Esophagus (tissue), 2 donors: Measurements from ENCODE around the gene TUBAL3. TPM values are rescaled to one million over a fixed set of nuclear protein-coding genes. Genes with fewer than 3 reads are reported as not detected.

ENCODE experiments used
- H3K27ac ChIP-seq, 2 donors: one replicate each; pipeline ENCODE4 v1.5.1; 2013; ENCODE audit warnings: low read depth in 2 of 2, mild to moderate bottlenecking in 2 of 2, inconsistent platforms in 1 of 2, low read length in 1 of 2, moderate library complexity in 1 of 2
- H3K27me3 ChIP-seq, 2 donors: one replicate each; pipeline ENCODE4 v1.6.1; 2013; ENCODE audit warnings: low read length in 2 of 2, control low read depth in 1 of 2, mild to moderate bottlenecking in 1 of 2; ENCODE audit not compliant: insufficient read depth in 2 of 2, control insufficient read depth in 1 of 2
- H3K36me3 ChIP-seq, 2 donors: one replicate each; pipeline ENCODE4 v1.6.1; 2013; ENCODE audit warnings: low read length in 1 of 2; ENCODE audit not compliant: control insufficient read depth in 2 of 2, insufficient read depth in 2 of 2
- H3K4me1 ChIP-seq, 2 donors: one replicate each; pipeline ENCODE4 v1.6.1; 2013; ENCODE audit warnings: low read length in 1 of 2; ENCODE audit not compliant: control insufficient read depth in 2 of 2, insufficient read depth in 2 of 2
- H3K4me3 ChIP-seq, 2 donors: one replicate each; pipeline ENCODE4 v1.5.1; 2013; ENCODE audit warnings: low read length in 2 of 2, mild to moderate bottlenecking in 2 of 2, low read depth in 1 of 2, moderate library complexity in 1 of 2
- H3K9me3 ChIP-seq, 2 donors: one replicate each; pipeline ENCODE4 v1.6.1; 2013; ENCODE audit warnings: mild to moderate bottlenecking in 2 of 2, low read depth in 1 of 2, low read length in 1 of 2, moderate library complexity in 1 of 2; ENCODE audit not compliant: control insufficient read depth in 2 of 2, insufficient read depth in 1 of 2
- WGBS, 2 donors: extraction: QIAGEN DNeasy Blood & Tissue Kit; methylation state at CpG; one replicate each; pipeline ENCODE4 v1.1.7; 2013; 5-methylcytosine and 5-hydroxymethylcytosine counted together
- polyA plus RNA-seq, 2 donors: library from polyadenylated mRNA; stranded (reverse); fragments of 200-250 nt; gene quantifications; one replicate each; pipeline ENCODE4 v1.2.3, GENCODE V29; 2013
- donor health status: healthy with polysubstance abuse.
- donor health status: Bipolar disorder and iron deficiency.

Gene TUBAL3
- polyA plus RNA-seq, 2 donors, result 0.05 to 0.20 TPM

GRCh38 chr10:5433182-5433581 lies 28.6 kb upstream of the TUBAL3 start:
- H3K27me3 ChIP-seq, result no peaks in the 10 kb centered on the region
- 81 to 87% methylated on average over 1 of the region's 1 CpG for WGBS, 2 donors
- H3K36me3 ChIP-seq, result no peaks in the 10 kb centered on the region
- H3K9me3 ChIP-seq, result no peaks in the 10 kb centered on the region
- H3K4me1 ChIP-seq, result no peaks in the 10 kb centered on the region
- H3K27ac ChIP-seq, result no peak overlapping the region
- H3K4me3 ChIP-seq, result no peak overlapping the region

GRCh38 chr10:5428133-5428532 lies 23.5 kb upstream of the TUBAL3 start:
- H3K4me3 ChIP-seq, result no peak overlapping the region
- WGBS, 2 donors, result 49 to 51% methylated on average over 2 of the region's 2 CpGs
- H3K9me3 ChIP-seq, result no peaks in the 10 kb centered on the region
- no peaks in the 10 kb centered on the region for H3K36me3 ChIP-seq
- H3K27ac ChIP-seq, result no peak overlapping the region
- no peaks in the 10 kb centered on the region for H3K27me3 ChIP-seq
- no peaks in the 10 kb centered on the region for H3K4me1 ChIP-seq

- H3K9me3 ChIP-seq, result no peaks in the 10 kb centered on the region
- H3K27me3 ChIP-seq, result no peaks in the 10 kb centered on the region
- no peak overlapping the region for H3K27ac ChIP-seq
- no peaks in the 10 kb centered on the region for H3K4me1 ChIP-seq
- no peaks in the 10 kb centered on the region for H3K36me3 ChIP-seq
- 65 to 66% methylated on average over 4 of the region's 4 CpGs for WGBS, 2 donors
- no peak overlapping the region for H3K4me3 ChIP-seq
Measured at GRCh38 chr10:5424751-5425150, 20.1 kb upstream of the TUBAL3 start.

GRCh38 chr10:5423771-5424170 lies 19.1 kb upstream of the TUBAL3 start:
- no peak overlapping the region for H3K27ac ChIP-seq
- H3K4me3 ChIP-seq, result no peak overlapping the region
- H3K4me1 ChIP-seq, result no peaks in the 10 kb centered on the region
- H3K27me3 ChIP-seq, result no peaks in the 10 kb centered on the region
- no peaks in the 10 kb centered on the region for H3K36me3 ChIP-seq
- WGBS, 2 donors, result 39 to 40% methylated on average over 2 of the region's 2 CpGs
- no peaks in the 10 kb centered on the region for H3K9me3 ChIP-seq

- 96 to 97% methylated on average over 3 of the region's 3 CpGs for WGBS, 2 donors
Measured at GRCh38 chr10:5419466-5420094, 15.0 kb upstream of the TUBAL3 start.

GRCh38 chr10:5418584-5418983 lies 14.0 kb upstream of the TUBAL3 start:
- Histone ChIP-seq H3K27ac (no peak overlapping the region), H3K9me3 (no peaks in the 10 kb centered on the region), H3K27me3 (no peaks in the 10 kb centered on the region), H3K4me1 (no peaks in the 10 kb centered on the region), H3K36me3 (peaks cover 0 to 2% of the 10 kb centered on the region in 2 donors), H3K4me3 (no peak overlapping the region)

More at GRCh38 chr10:5419466-5420094, 15.0 kb upstream of the TUBAL3 start:
- no peaks in the 10 kb centered on the region for H3K27me3 ChIP-seq
- H3K4me3 ChIP-seq, result no peak overlapping the region
- no peaks in the 10 kb centered on the region for H3K9me3 ChIP-seq
- H3K36me3 ChIP-seq, result peaks cover 0 to 2% of the 10 kb centered on the region in 2 donors
- H3K27ac ChIP-seq, result no peak overlapping the region
- no peaks in the 10 kb centered on the region for H3K4me1 ChIP-seq

GRCh38 chr10:5416981-5417380 lies 12.4 kb upstream of the TUBAL3 start:
- 91 to 92% methylated on average over 11 of the region's 11 CpGs for WGBS, 2 donors
- no peak overlapping the region for H3K4me3 ChIP-seq
- H3K9me3 ChIP-seq, result no peaks in the 10 kb centered on the region
- peaks cover 0 to 2% of the 10 kb centered on the region in 2 donors for H3K36me3 ChIP-seq
- H3K27ac ChIP-seq, result no peak overlapping the region
- H3K4me1 ChIP-seq, result no peaks in the 10 kb centered on the region
- no peaks in the 10 kb centered on the region for H3K27me3 ChIP-seq

GRCh38 chr10:5413012-5413938 lies 8.6 kb upstream of the TUBAL3 start:
- H3K4me1 ChIP-seq, result no peaks in the 10 kb centered on the region
- no peaks in the 10 kb centered on the region for H3K27me3 ChIP-seq
- H3K36me3 ChIP-seq, result peaks cover 0 to 2% of the 10 kb centered on the region in 2 donors
- H3K9me3 ChIP-seq, result no peaks in the 10 kb centered on the region
- H3K27ac ChIP-seq, result peak overlapping the region; percentile 70 to 75
- H3K4me3 ChIP-seq, result peak overlapping the region; percentile 48 to 76
- 15 to 16% methylated on average over 19 to 20 of the region's 20 CpGs for WGBS, 2 donors

- Histone ChIP-seq H3K27me3 (no peaks in the 10 kb centered on the region), H3K4me3 (peak within 1 kb of the TSS; percentile 76 to 80), H3K36me3 (peaks cover 0 to 2% of the 10 kb centered on the region in 2 donors), H3K4me1 (no peaks in the 10 kb centered on the region), H3K27ac (peak within 1 kb of the TSS; percentile 70 to 75), H3K9me3 (no peaks in the 10 kb centered on the region)
- 0 to 1% methylated on average over 45 to 48 of the region's 48 CpGs for WGBS, 2 donors
Measured at GRCh38 chr10:5412277-5412941, 7.8 kb upstream of the TUBAL3 start, which contains the start of gene NET1. TSS of gene NET1 (plus strand) at chr10:5412557. CDS start at chr10:5412693, 136 bp downstream.
